NCI-H774 (cell line): ENCODE data around the gene ALOXE3.

Source experiments
- DNase-seq: peaks from one replicate; lab custom pipeline; 2025; lab: John Stamatoyannopoulos, UW

Gene ALOXE3

DNA sequence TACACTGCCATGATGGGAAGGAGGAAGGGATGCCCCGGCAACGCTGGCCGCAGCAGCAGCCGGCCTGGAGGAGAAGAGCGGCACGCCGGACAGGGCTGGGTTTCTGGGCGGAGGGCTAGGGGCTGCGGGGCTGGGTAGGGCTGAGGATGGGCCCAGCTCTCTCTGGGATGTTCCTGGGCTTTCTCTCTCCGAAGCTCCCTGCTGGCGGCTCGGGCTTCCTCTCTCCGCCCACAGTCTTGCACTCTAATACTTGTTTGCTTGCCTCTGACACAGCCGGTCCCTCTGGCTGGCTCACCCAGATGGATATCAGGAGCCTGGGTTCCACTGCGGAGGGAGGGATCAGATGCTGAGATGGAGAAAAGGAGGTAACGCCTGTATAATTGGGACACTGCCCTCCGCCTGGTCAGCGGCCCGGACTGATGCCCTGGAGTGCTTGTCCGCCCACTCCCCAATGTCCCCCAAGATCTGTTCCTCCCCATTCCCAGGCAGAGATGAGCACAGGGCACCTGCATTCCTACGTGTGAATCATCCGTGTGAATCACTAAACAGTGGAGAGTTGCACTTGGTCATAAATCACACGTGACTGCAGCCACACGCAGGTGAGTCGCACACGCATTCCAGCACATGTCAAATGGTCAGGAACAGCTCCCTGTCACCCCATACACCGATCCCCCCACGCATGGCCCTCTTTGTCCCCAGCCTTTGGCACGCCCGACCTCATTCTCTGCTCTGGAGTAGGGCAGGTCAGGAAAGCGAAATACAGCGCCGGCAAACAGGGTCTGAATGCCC is at the start of gene ALOXE3:
ALOXE3 (minus strand) TSS at position 535 of the 789 bp plus-strand sequence; CDS start at position 11, 524 bp downstream.
- no peak for DNase-seq

- no peak for DNase-seq
Observed at GRCh38 chr17:8167526-8167925, 49.2 kb upstream of the ALOXE3 start.

DNA sequence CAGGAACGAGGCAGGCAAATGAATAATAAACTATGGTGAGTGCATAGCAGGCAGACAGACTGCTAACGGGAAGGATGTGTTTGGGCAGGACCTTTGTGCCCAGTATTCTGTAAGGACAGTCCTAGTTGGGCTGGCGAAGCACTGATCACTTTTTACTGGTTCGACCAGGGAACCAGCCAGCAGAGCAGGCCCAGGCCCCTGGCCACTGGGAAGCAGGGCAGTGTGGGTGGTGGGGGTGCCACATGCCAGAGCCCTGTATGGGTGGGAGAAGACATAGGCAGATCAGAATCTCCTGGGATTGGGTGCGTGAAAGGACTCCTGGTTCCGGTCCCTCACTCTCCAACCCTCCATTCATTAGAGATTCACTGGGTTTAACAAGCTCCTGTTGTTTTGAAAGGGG is 48.4 kb upstream of the ALOXE3 start:
- no peak for DNase-seq

DNA sequence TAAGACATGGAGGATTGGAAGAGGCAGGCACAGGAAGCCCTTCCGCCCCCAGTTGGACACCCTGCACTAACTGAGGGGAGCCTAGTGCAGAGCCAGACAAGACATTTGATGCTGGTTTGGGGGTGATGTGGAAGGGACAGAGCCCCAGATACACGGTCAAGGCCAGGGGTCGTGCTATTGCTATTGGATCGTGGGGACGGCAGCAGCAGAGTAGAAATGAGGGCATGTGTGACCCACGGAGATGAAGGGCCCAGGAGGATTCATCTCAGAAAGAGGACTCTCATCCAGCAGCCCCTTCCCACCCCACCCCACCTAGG is 46.5 kb upstream of the ALOXE3 start:
- DNase-seq, result no peak

- DNase-seq, result no peak
Observed at GRCh38 chr17:8163978-8164814, 45.9 kb upstream of the ALOXE3 start.

DNA sequence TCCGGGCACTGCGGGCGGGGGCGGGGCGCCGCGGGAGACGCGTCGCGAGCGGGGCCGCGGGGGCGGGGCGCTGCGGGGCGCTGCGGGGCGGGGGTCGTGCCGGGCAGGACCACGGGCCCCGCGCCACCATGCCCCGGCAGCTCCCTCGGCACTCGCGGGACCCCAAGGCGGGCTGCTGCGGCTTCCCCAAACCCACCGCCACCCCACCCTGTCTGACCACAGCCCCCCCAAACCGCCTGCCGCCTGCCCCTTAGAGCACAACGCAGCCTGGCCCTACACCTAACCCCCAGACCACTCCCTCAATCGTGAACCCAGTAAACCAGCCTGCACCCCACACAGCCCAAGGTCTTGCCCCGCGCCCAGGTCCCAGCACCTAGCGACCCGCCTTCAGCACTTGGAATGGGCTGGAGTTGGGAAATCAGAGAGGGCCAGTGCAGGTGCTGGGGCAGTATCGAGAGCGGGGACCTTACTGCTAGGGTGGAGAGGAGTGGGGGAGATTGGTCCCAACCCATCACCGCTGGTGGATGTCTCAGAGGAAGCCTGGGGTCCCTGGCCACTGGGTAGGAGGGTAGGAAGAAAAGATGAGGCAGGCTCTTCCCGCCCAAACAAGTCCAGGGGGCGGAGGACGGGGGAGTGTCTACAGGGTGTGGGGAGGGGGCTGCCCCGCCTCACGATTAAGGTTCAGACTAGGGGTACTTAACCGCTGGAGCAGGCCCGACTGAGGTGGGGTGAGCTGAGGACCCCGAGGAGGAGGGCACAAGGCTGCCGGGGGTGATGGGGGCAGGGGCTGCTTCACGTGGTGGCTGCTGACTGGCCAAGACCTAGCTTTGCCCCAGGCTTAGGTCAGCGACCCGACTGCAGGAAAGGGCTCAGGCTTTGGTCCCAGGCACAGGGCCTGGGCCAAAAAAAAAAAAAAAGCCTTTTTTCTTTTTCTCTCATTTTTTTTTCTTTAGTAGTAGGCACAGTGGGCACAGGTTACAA is 45.0 kb upstream of the ALOXE3 start:
- DNase-seq, result no peak

DNA sequence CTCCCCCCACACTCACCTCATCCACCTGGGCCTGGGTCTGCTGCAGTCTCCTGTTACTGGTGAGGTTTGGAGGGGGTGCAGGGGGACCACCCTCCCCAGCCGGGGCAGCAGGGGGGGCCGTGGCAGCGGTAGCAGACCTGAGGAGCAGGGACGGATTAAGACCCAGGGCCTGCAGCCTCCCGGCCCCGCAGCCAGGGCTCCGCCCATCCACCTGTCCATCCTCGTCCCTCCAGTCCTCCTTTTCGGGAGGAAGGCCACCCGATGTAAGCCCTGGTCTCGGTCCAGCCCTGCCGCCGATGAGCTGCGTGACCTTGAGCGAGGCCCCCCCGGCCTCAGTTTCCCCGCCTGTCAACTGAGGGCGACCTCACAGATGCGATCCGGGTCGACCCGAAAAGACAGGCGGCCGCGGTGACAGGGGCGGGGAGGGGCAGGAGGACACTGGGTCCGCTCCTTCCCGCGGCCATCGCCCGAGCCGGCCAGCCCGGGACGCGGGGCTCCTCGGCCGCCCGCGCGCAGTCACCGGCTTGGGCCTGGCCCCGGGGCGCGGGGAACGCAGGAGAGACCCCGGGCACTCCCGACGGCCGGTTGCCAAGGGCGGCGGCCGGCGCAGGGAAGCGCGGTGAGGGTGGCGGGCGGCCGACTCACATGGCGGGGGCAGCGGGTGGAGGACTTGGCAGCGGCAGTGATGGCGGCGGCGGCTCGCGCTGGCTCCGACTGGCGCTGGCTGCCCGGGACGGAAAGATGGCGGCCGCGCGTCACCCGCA is 44.1 kb upstream of the ALOXE3 start, which contains the start of gene VAMP2:
VAMP2 (minus strand) TSS at position 716 of the 764 bp plus-strand sequence; CDS start at position 647, 69 bp downstream.
- peak; percentile 9 for DNase-seq

DNA sequence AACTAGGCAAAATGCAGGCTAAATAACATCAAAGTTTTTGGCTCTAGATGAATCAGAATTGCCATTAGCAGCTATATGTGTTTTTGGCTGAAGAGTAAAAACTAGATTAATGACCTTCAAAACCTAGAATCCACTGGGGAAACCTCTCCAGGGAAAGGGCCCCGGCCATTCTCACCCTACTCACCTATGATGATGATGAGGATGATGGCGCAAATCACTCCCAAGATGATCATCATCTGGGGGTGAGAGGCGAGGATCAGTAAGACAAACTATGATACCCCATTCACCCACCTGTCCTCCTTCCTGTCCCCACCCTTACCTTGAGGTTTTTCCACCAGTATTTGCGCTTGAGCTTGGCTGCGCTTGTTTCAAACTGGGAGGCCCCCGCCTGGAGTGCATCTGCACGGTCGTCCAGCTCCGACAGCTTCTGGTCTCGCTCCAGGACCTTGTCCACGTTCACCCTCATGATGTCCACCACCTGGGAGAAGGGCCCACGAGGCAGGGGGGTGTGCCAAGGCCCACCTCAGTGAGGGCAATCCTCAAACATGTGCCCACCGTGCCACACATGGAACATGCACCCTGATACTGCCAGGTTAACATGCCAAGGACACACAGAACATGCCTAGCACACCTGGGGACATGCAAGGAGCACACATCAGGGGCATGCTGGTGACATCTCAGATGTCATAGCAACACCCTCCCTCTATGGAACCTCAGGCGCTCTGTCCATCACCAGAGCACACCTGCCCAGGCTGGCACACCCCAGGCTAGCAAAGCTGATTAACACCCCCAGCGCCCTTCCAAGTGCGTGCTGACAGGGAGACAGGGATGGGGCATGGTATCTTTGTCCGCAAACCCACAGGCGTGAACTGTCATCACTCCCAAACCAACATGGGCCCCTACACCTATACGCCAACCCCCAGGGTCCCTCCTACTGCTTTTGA is 43.2 kb upstream of the ALOXE3 start:
- DNase-seq, result no peak

DNA sequence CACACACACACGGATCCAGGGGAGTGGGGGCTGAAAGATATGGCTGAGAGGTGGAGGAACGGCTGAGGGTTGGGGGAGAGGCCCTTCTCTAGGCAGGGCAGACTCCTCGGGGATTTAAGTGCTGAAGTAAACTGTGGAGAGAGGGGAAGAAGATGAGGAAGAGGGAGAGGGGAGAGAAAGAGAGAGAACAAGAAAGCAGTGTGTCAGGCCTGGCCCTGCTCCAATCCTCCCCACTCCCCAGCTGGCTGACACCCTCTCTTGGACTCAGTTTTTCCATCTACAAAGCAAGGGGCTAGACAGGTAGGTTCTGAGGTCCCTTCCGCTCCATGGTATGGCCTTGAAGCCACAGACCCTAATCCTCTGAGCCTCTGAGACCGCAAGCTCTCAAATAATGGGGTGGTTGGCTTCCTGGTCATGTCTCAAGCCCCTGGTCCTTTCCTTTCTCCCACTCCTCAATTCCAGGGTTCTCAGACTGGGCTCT is 42.5 kb upstream of the ALOXE3 start:
- no peak for DNase-seq

DNA sequence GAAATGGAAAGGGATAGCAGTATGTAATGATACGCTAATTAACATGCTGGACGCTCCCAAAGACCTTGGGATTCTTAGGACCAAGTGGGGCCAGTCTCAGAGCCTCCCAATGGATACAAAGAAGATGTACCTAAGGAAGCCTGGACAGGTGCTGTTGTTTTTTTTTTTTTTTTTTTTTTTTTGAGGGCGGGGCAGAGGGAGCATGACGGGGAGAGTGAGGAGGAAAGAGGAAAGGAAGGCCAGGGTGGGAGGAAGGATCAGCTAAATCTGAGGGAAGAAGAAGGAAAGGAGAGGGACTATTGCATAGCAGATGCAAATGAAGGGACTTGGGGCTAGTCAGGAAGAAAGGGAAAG is 41.9 kb upstream of the ALOXE3 start:
- no peak for DNase-seq

DNA sequence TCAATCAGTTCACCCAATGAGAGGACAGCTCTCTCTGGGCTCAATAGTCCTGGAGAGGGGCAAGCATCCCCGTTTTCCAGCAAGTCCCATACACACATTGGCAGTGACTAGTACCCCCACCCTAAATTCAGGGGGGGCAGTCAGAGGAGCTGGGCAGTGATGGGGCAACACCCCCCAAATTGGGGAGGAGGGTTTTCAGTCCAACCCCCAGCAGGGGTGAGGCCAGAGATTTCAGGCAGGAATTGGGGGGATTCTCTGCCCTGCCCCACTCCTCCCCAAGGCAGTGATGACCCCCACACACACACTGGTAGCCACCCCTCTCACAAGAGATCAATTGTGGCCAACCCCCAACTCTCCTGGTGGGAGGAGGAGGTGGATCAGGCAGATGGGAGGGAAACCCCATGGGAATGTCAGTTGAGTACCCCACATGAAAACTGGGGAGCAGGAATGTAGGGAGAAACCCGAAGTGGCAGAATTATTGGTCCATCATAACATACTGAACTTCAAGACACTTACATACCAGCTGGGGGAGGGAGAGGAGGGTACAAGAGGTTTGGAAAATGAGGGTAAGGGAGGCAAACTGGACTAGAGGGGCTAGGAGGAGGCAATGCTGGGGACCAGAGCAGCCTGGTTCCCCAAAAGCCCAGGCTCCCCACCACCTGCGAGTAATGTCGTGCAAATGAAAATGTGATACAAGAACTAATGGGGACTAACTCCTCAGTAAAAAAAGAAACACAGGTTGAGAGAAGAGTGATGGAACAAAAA is 41.3 kb upstream of the ALOXE3 start:
- no peak for DNase-seq

DNA sequence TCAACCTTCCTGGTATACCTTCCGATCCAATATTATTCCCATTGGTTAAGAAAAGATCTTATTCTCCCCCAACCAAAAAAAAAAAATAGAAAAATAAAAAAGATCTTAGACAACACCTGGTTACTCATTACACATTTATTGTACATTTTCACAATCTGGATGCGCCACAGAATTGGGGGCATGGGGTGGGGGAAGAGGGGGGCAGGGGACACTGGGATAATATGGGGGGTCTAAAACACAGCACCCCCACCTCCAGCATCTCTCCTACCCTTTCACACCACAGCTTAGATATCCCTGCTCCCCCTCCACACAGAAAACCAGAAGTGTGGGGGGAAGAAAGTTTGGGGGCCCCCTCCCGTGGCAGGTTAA is 40.7 kb upstream of the ALOXE3 start:
- DNase-seq, result no peak

DNA sequence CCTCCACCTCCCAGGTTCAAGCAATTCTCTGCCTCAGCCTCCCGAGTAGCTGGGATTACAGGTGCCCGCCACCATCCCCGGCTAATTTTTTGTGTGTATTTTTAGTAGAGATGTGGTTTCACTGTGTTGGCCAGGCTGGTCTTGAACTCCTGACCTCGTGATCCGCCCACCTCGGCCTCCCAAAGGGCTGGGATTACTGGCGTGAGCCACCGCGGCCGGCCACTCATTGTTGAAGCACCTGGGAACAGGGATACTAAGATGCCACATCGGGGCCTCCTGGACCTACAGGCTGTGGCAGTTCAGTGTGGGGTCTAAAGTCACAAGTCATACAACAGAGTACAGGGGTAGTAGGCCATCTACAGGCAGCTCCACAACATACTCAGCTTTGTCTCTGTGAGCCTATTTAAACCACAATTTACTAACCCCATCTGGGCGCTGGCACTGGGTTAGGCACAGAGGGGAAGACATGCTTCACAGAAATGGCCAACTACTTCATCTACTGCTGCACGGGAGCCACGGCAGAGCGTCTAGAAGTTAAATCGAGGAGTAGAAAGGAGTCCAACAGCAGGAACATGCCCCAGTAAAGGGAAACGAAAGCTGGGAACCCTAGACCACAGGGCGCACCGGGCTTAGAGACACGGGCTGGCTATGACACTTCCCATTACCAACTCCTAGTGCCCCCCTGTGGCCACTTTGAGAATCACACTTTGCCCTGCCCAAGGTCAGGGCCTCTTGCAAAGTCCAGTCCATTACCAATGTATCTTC is 40.1 kb upstream of the ALOXE3 start:
- peak; percentile 25 for DNase-seq

GRCh38 chr17:8156246-8156992 is 38.1 kb upstream of the ALOXE3 start:
- peak; percentile 97 for DNase-seq

DNA sequence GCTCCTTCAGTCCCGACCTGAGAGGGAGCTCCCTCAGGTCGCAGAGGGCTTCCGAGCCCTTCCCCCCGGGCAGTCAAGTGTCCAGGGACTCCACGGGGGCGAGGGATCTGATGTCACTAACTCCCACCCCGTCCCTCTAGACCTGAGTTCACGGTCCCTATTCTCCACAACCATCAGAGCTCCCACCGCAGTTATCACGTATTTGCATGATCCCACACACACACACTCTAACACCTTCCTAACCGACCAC is 37.6 kb upstream of the ALOXE3 start:
- DNase-seq, result no peak

DNA sequence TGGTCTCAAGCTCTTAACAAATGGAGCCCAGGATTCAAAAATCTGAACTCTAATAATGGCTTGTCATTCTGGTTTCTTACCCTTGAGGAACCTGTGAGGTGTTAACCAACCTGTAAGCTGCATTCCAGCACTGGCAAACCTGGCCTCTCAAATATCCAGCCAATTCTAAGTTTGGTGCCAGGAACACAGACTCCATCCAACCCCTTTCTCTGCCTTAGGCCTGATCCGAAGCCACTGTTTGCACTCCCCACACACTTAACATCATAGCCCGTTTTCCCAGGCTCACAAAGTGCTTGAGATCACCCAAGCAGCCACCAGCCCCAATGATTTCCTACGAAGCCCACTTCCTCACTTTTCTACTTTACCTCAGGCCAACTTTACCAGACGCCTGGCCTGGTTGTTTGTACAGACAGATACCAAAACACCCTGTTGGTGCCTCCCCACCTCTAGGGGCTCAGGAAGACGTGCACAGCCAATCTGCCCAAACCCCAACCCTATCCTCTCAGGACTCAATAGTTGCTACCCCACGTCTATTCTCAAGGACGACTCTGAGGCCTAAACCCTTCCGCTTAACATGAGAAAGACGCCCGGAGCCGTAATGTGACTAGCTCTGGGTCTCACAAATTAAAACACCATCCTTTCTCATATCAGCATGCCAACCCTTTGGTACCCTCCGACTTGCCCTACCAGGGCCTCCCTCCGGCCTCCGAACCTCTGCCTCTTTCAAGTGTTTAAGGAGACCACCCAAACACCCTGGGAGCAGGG is 37.1 kb upstream of the ALOXE3 start:
- DNase-seq, result no peak

- DNase-seq, result no peak
Observed at GRCh38 chr17:8154608-8155155, 36.4 kb upstream of the ALOXE3 start.
